Testis (tissue), 3 donors: ENCODE measurements around the gene ASAP2. TPM values are rescaled to one million over a fixed set of nuclear protein-coding genes. Genes with fewer than 3 reads are reported as not detected.

ENCODE experiments used
- DNase-seq: peaks from one replicate; pipeline ENCODE4 v3.0.0-alpha.2; 2019
- H3K27ac ChIP-seq, 2 donors: fragments of 200-600 bp; sonication (generic); one replicate each; pipeline ENCODE4 v1.5.1; 2019
- H3K27me3 ChIP-seq: fragments of 200-600 bp; sonication (generic); one replicate; pipeline ENCODE4 v1.5.1; 2019
- H3K36me3 ChIP-seq: fragments of 200-600 bp; sonication (generic); one replicate; pipeline ENCODE4 v1.5.1; 2017; ENCODE audit warnings: low read depth; ENCODE audit errors: missing control alignments
- H3K4me1 ChIP-seq: fragments of 200-600 bp; sonication (generic); one replicate; pipeline ENCODE4 v1.5.1; 2019
- H3K4me3 ChIP-seq, 2 donors: fragments of 200-600 bp; sonication (generic); one replicate each; pipeline ENCODE4 v1.5.1; 2017 to 2019
- H3K9me3 ChIP-seq: fragments of 200-600 bp; sonication (generic); one replicate; pipeline ENCODE4 v1.5.1; 2017
- POLR2A ChIP-seq: fragments of 450-650 bp; IDR thresholded peaks from one replicate; pipeline ENCODE4 v1.6.1; 2017; ENCODE audit warnings: antibody characterized with exemption, mild to moderate bottlenecking, moderate library complexity
- WGBS, 2 donors: methylation state at CpG; one replicate each; pipeline ENCODE4 v1.1.5; 2018; 5-methylcytosine and 5-hydroxymethylcytosine counted together
- intact Hi-C: fragments of 100-400 bp; cut with DNase I; formaldehyde crosslinking; loops from one replicate; pipeline ENCODE4 v1.15.1; 2023; ENCODE audit warnings: low total_unique reads
- polyA plus RNA-seq: library from polyadenylated mRNA; stranded (reverse); fragments of 350-450 nt; fragmentation: Illumina TruSeq; extraction: RNeasy Lipid Tissue Mini Kit (QIAGEN cat#74804); gene quantifications from one replicate; pipeline ENCODE4 v1.2.3, GENCODE V29; 2014; ENCODE audit warnings: low read depth, low replicate concordance; ENCODE audit not compliant: insufficient read depth
- total RNA-seq, 2 donors: library from RNA; depleted of rRNA; stranded (reverse); fragments of >200 nt; gene quantifications; one replicate each; pipeline ENCODE4 v1.2.3, GENCODE V29; 2016
- TF ChIP-seq, protein P1 (sequence below), 3 experiments: fragments of 450-650 bp in 2 of 3; fragments of 200-600 bp in 1 of 3; sonication (generic) in 1 of 3; IDR thresholded peaks; one replicate each; pipeline ENCODE4 v1.5.1; 2016 to 2019; ENCODE audit warnings: antibody characterized with exemption in 3 of 3, mild to moderate bottlenecking in 2 of 3, moderate library complexity in 1 of 3

The ASAP2 gene
- total and polyA plus RNA-seq, 3 donors from 2014 or later: 42.4 to 87.2 (median 79.0) TPM

- intact Hi-C loops: no loop called here
These were observed 12.4 kb downstream of the ASAP2 start for GRCh38 chr2:9219027-9219445.

GRCh38 chr2:9220201-9220600, 13.6 kb downstream of the ASAP2 start:
- no peak for DNase-seq
- Histone ChIP-seq H3K27ac (no peak overlapping the region), H3K36me3 (no peaks in the 10 kb centered on the region), H3K4me3 (no peak overlapping the region), H3K4me1 (no peaks in the 10 kb centered on the region), H3K27me3 (no peaks in the 10 kb centered on the region), H3K9me3 (no peaks in the 10 kb centered on the region)
- intact Hi-C loops: no loop called here
- no peak for TF ChIP-seq POLR2A
- TF ChIP-seq, protein P1, sequence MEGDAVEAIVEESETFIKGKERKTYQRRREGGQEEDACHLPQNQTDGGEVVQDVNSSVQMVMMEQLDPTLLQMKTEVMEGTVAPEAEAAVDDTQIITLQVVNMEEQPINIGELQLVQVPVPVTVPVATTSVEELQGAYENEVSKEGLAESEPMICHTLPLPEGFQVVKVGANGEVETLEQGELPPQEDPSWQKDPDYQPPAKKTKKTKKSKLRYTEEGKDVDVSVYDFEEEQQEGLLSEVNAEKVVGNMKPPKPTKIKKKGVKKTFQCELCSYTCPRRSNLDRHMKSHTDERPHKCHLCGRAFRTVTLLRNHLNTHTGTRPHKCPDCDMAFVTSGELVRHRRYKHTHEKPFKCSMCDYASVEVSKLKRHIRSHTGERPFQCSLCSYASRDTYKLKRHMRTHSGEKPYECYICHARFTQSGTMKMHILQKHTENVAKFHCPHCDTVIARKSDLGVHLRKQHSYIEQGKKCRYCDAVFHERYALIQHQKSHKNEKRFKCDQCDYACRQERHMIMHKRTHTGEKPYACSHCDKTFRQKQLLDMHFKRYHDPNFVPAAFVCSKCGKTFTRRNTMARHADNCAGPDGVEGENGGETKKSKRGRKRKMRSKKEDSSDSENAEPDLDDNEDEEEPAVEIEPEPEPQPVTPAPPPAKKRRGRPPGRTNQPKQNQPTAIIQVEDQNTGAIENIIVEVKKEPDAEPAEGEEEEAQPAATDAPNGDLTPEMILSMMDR (IDR thresholded peaks at IDR 0.05): no peak

More at GRCh38 chr2:9219027-9219445, 12.4 kb downstream of the ASAP2 start:
- Histone ChIP-seq H3K27me3 (no peaks in the 10 kb centered on the region), H3K4me1 (no peaks in the 10 kb centered on the region), H3K36me3 (no peaks in the 10 kb centered on the region), H3K9me3 (no peaks in the 10 kb centered on the region), H3K4me3 (no peak overlapping the region), H3K27ac (no peak overlapping the region)
- 44 to 57% methylated on average over 4 of the region's 4 CpGs for WGBS, 2 donors
- DNase-seq: no peak
- no peak for TF ChIP-seq POLR2A
- TF ChIP-seq, protein P1 (IDR thresholded peaks at IDR 0.05): no peak

DNA sequence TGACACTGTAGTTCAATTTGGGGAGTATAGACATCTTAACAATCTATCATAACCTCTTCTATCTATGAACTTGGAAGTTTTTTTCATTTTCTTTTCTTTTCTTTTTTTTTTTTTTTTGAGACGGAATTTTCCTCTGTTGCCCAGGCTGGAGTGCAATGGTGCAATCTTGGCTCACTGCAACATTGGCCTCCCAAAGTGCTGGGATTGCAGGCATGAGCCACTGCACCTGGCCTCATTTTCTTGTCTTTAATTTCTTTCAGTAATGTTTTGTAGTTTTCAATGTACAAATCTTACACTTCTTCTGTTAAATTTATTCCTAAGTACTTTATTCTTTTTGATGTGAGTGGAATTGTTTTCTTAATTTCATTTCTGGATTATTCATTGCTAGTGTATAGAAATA, 14.6 kb downstream of the ASAP2 start:
- Histone ChIP-seq H3K4me1 (no peaks in the 10 kb centered on the region), H3K36me3 (no peaks in the 10 kb centered on the region), H3K9me3 (no peaks in the 10 kb centered on the region), H3K4me3 (no peak overlapping the region), H3K27me3 (no peaks in the 10 kb centered on the region), H3K27ac (no peak overlapping the region)
- TF ChIP-seq POLR2A: no peak
- TF ChIP-seq, protein P1 (IDR thresholded peaks at IDR 0.05): no peak
- intact Hi-C loops: no loop called here
- no peak for DNase-seq
- 83 to 94% methylated on average over 1 of the region's 1 CpG for WGBS, 2 donors

DNA sequence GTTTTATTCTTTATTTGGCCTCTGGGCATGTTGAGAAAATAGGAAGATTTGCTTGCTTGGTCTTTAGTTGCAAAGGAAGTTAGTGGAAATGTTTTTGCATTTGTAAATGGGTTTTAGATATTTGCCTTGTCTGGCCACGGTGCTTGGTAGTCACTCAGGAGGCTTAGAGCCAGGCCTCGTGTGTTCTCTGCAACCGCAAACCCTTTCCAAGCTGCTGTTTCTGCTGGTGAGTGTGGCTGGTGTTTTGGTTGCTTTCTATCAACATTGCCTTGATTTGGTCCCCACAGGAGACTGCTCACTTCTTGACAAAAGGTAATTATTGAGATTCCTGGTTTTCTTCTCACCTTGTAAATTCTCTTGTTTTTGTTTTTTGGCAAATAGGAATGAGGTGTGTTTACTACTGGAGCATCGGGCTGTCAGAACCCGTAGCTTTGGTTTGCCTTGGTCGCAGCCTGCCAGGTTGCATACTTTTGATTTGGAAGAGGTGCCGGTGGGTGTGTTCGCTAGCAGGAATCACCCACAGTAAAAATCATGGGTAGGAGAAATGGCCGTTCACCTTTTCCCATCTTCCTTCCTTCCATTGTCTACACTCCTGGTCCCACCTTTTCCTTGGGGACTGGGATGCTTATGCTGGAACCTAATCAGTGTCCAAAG, 15.8 kb downstream of the ASAP2 start:
- TF ChIP-seq, protein P1 (IDR thresholded peaks at IDR 0.05): no peak
- no peak for TF ChIP-seq POLR2A
- H3K36me3 ChIP-seq: no peaks in the 10 kb centered on the region
- WGBS, 2 donors: 71 to 79% methylated on average over 9 of the region's 9 CpGs
- H3K27me3 ChIP-seq: no peaks in the 10 kb centered on the region
- H3K27ac ChIP-seq: no peak overlapping the region
- no peak for DNase-seq
- no peak overlapping the region for H3K4me3 ChIP-seq
- intact Hi-C loops: no loop called here
- no peaks in the 10 kb centered on the region for H3K4me1 ChIP-seq
- H3K9me3 ChIP-seq: no peaks in the 10 kb centered on the region

GRCh38 chr2:9222893-9223287, 16.3 kb downstream of the ASAP2 start:
- intact Hi-C loops: no loop called here
- Histone ChIP-seq H3K36me3 (no peaks in the 10 kb centered on the region), H3K9me3 (no peaks in the 10 kb centered on the region), H3K27ac (no peak overlapping the region), H3K4me1 (no peaks in the 10 kb centered on the region), H3K4me3 (no peak overlapping the region), H3K27me3 (no peaks in the 10 kb centered on the region)
- WGBS, 2 donors: 90 to 100% methylated on average over 2 of the region's 2 CpGs
- DNase-seq: no peak
- TF ChIP-seq POLR2A: no peak
